Muscle layer of duodenum (tissue), 2 donors: ENCODE measurements around the gene ZFP36L1.

ENCODE experiments used
- H3K27ac ChIP-seq: one replicate; pipeline ENCODE4 v1.7.0; 2013; ENCODE audit warnings: mild to moderate bottlenecking, low read length
- H3K27me3 ChIP-seq: one replicate; pipeline ENCODE4 v1.7.0; 2013; ENCODE audit warnings: low read depth, mild to moderate bottlenecking, control low read depth, low read length
- H3K36me3 ChIP-seq, 2 donors: one replicate each; pipeline ENCODE4 v1.7.0; 2013; ENCODE audit warnings: low read length in 2 of 2, control low read depth in 1 of 2, mild to moderate bottlenecking in 1 of 2; ENCODE audit not compliant: insufficient read depth in 2 of 2, control insufficient read depth in 1 of 2
- H3K4me1 ChIP-seq, 2 donors: one replicate each; pipeline ENCODE4 v1.7.0; 2013; ENCODE audit warnings: low read length in 2 of 2, mild to moderate bottlenecking in 2 of 2, control low read depth in 1 of 2, moderate library complexity in 1 of 2; ENCODE audit not compliant: insufficient read depth in 2 of 2, control insufficient read depth in 1 of 2
- H3K4me3 ChIP-seq, 2 donors: one replicate each; pipeline ENCODE4 v1.7.0; 2013; ENCODE audit warnings: low read length in 2 of 2, low read depth in 1 of 2, mild to moderate bottlenecking in 1 of 2
- H3K9me3 ChIP-seq, 2 donors: one replicate each; pipeline ENCODE4 v1.7.0; 2013; ENCODE audit warnings: low read length in 2 of 2, control low read depth in 1 of 2, mild to moderate bottlenecking in 1 of 2; ENCODE audit not compliant: control insufficient read depth in 1 of 2
- donor health status: healthy.

The ZFP36L1 gene

DNA sequence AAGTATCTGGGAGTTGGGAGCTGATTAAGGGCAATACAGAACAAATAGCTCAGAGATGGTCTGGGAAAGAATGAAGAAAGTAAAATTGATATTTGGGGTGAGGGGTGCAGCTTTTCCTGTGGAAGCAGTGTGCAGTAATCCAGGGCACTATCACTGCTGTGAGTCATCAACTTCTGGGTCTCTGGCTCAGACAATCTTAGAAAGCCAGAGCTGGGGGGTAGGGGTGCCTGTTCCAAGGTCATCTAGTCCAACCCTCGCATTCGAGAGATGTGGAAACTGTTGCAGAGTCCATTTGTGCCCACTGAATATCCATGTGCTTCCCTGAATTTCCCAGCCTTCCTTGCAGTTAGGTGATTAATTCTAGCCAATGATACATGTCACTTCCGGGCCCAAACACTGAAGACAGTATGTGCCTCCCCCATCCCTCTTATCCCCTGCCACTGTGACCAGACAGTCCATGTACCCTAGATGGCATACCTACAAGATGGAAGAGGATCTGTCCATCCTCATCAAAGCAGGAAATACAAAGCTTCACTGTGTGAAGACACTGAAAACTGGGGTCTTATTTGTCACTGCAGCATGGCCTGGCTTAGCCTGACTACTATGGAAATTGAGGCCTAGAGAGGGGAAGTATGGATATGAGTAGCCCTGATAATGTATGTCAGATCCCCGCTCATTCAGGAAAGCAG, 51.9 kb downstream of the ZFP36L1 start:
- peaks cover 7 to 17% of the 10 kb centered on the region in 2 donors for H3K4me1 ChIP-seq
- H3K27ac ChIP-seq, result no peak overlapping the region
- H3K9me3 ChIP-seq, result no peaks in the 10 kb centered on the region
- no peaks in the 10 kb centered on the region for H3K27me3 ChIP-seq
- no peaks in the 10 kb centered on the region for H3K36me3 ChIP-seq
- H3K4me3 ChIP-seq, result no peak overlapping the region

DNA sequence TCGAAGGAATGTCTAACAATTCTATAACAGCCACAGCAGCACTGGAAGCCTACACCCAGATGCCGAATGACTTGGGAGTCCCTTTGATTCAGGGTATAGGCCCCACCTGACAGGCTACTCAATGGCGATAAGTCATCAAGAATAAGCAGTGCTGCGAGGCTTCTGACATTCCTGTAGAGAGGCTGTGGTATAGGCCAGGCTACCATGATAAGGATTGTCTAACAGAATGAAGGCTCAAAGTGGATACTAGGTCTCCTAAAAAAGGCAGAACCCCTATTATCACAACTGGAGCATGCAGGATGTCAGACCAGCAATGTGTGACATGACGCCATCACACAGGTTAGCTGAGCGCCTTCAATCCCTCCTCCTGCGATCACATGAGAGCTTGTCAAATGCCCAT, 53.2 kb downstream of the ZFP36L1 start:
- Histone ChIP-seq H3K4me3 (no peak overlapping the region), H3K36me3 (no peaks in the 10 kb centered on the region), H3K27me3 (no peaks in the 10 kb centered on the region), H3K9me3 (no peaks in the 10 kb centered on the region), H3K27ac (no peak overlapping the region), H3K4me1 (peaks cover 9 to 24% of the 10 kb centered on the region in 2 donors)

- no peaks in the 10 kb centered on the region for H3K9me3 ChIP-seq
- no peak overlapping the region for H3K27ac ChIP-seq
- no peaks in the 10 kb centered on the region for H3K27me3 ChIP-seq
- no peak overlapping the region for H3K4me3 ChIP-seq
- peaks cover 9 to 24% of the 10 kb centered on the region in 2 donors for H3K4me1 ChIP-seq
- no peaks in the 10 kb centered on the region for H3K36me3 ChIP-seq
Observed at GRCh38 chr14:68738559-68738958, 54.3 kb downstream of the ZFP36L1 start.
